H1 (cell line): ENCODE data around the gene RPTOR. TPM values are rescaled to one million over a fixed set of nuclear protein-coding genes. Genes with fewer than 3 reads are reported as not detected.

ENCODE experiments used
- CTCF ChIA-PET: fragments of 300-600 bp; sonication (Branson Sonifier 250); formaldehyde crosslinking; loops from one replicate; lab custom pipeline; 2021; ENCODE audit not compliant: partially characterized antibody; lab: Charles Lee
- POLR2A ChIA-PET: fragments of 300-600 bp; sonication (Branson Sonifier 250); formaldehyde crosslinking; loops from one replicate; lab custom pipeline; 2021; ENCODE audit warnings: inconsistent platforms; ENCODE audit not compliant: partially characterized antibody; lab: Charles Lee
- DNase-seq, 2 experiments: peaks; one replicate each; pipeline versions ENCODE4 v3.0.0 to v3.0.0-alpha.2; 2010 to 2022; ENCODE audit warnings: low spot score in 2 of 2, low read depth in 1 of 2, mixed read lengths in 1 of 2
- FAIRE-seq: peaks from 2 replicates; lab custom pipeline; 2011; peaks lifted over from hg19 to GRCh38; lab: Jason Lieb, UNC
- H2AFZ ChIP-seq: 2 replicates; pipeline ENCODE4 v1.8.1; 2012; ENCODE audit warnings: low read length, inconsistent platforms
- H2AK5ac ChIP-seq: 2 replicates; pipeline ENCODE4 v1.6.1; 2013; ENCODE audit warnings: low read depth, low read length
- H2BK120ac ChIP-seq: replicated peaks from 2 replicates; pipeline ENCODE3; 2013; ENCODE audit warnings: low read depth, low read length, inconsistent platforms
- H2BK12ac ChIP-seq: 2 replicates; pipeline ENCODE4 v1.6.1; 2013; ENCODE audit warnings: low read depth, low read length
- H2BK15ac ChIP-seq: 2 replicates; pipeline ENCODE4 v1.6.1; 2013; ENCODE audit warnings: low read length
- H2BK20ac ChIP-seq: 2 replicates; pipeline ENCODE4 v1.6.1; 2013; ENCODE audit warnings: low read length
- H2BK5ac ChIP-seq: 2 replicates; pipeline ENCODE4 v1.6.1; 2013; ENCODE audit warnings: low read depth, low read length
- H3K14ac ChIP-seq: 2 replicates; pipeline ENCODE4 v1.6.1; 2013; ENCODE audit warnings: inconsistent platforms; ENCODE audit not compliant: insufficient read length
- H3K18ac ChIP-seq: 2 replicates; pipeline ENCODE4 v1.6.1; 2013; ENCODE audit warnings: low read length; ENCODE audit errors: extremely low read depth
- H3K23ac ChIP-seq: 2 replicates; pipeline ENCODE4 v1.6.1; 2013; ENCODE audit warnings: inconsistent platforms; ENCODE audit not compliant: insufficient read length
- H3K23me2 ChIP-seq: 2 replicates; pipeline ENCODE4 v1.6.1; 2013; ENCODE audit warnings: low read depth, low read length
- H3K27ac ChIP-seq: 2 replicates; pipeline ENCODE4 v1.6.1; 2011; ENCODE audit warnings: low read depth, low read length, inconsistent platforms
- H3K27me3 ChIP-seq, 4 experiments: replicated peaks in 1 of 4; 1 replicate in 1 of 4; 2 replicates in 3 of 4; pipeline versions ENCODE4 v1.6.1 to v1.8.1; 2011 to 2013; ENCODE audit warnings: low read length in 3 of 4, mild to moderate bottlenecking in 3 of 4, inconsistent platforms in 2 of 4, mixed read lengths in 2 of 4, moderate library complexity in 1 of 4; ENCODE audit not compliant: control insufficient read depth in 3 of 4, insufficient read depth in 3 of 4; ENCODE audit errors: extremely low read depth in 1 of 4
- H3K36me3 ChIP-seq, 4 experiments: 2 replicates each; pipeline versions ENCODE4 v1.6.1 to v1.8.1; 2011 to 2013; ENCODE audit warnings: mild to moderate bottlenecking in 4 of 4, low read length in 3 of 4, moderate library complexity in 2 of 4, control low read depth in 1 of 4, inconsistent platforms in 1 of 4; ENCODE audit not compliant: insufficient read depth in 4 of 4, control insufficient read depth in 2 of 4
- H3K4ac ChIP-seq: replicated peaks from 2 replicates; pipeline ENCODE3; 2013; ENCODE audit warnings: low read length, low read depth, mixed read lengths, inconsistent platforms; ENCODE audit not compliant: insufficient read length
- H3K4me1 ChIP-seq, 4 experiments: replicated peaks in 1 of 4; 1 replicate in 1 of 4; 2 replicates in 3 of 4; pipeline versions ENCODE4 v1.6.1 to v1.8.1; 2011 to 2013; ENCODE audit warnings: low read length in 3 of 4, inconsistent platforms in 2 of 4, mixed read lengths in 1 of 4; ENCODE audit not compliant: insufficient read depth in 4 of 4, control insufficient read depth in 3 of 4
- H3K4me2 ChIP-seq, 2 experiments: 2 replicates each; pipeline versions ENCODE4 v1.6.1 to v1.8.1; 2011 to 2013; ENCODE audit warnings: low read depth in 2 of 2, low read length in 2 of 2, control low read depth in 1 of 2, inconsistent platforms in 1 of 2, mild to moderate bottlenecking in 1 of 2; ENCODE audit not compliant: insufficient read depth in 1 of 2
- H3K4me3 ChIP-seq, 4 experiments: fragments of 200-600, 300-600 bp in 1 of 4; sonication (generic), shearing (Covaris generic), sonication (Bioruptor Twin) in 1 of 4; 2 replicates each; pipeline versions ENCODE4 v1.5.1 to v1.8.1; 2011 to 2016; ENCODE audit warnings: low read length in 4 of 4, low read depth in 3 of 4, control low read depth in 2 of 4, inconsistent platforms in 2 of 4, mild to moderate bottlenecking in 2 of 4, mixed read lengths in 1 of 4, moderate library complexity in 1 of 4; ENCODE audit not compliant: insufficient read depth in 2 of 4; ENCODE audit errors: extremely low read depth in 1 of 4
- H3K56ac ChIP-seq: replicated peaks from 2 replicates; pipeline ENCODE3; 2013; ENCODE audit warnings: low read depth, mild to moderate bottlenecking, mixed read lengths, low read length, inconsistent platforms; ENCODE audit not compliant: insufficient read length
- H3K79me1 ChIP-seq: 2 replicates; pipeline ENCODE4 v1.6.1; 2013; ENCODE audit warnings: low read depth, low read length, control low read depth
- H3K79me2 ChIP-seq, 2 experiments: 2 replicates each; pipeline versions ENCODE4 v1.6.1 to v1.8.1; 2012 to 2013; ENCODE audit warnings: low read length in 2 of 2, mild to moderate bottlenecking in 2 of 2, inconsistent platforms in 1 of 2; ENCODE audit not compliant: insufficient read depth in 2 of 2, control insufficient read depth in 1 of 2
- H3K9ac ChIP-seq, 4 experiments: replicated peaks in 1 of 4; 1 replicate in 1 of 4; 2 replicates in 3 of 4; pipeline versions ENCODE4 v1.6.1 to v1.8.1; 2011 to 2013; ENCODE audit warnings: low read depth in 3 of 4, low read length in 3 of 4, control low read depth in 2 of 4, mild to moderate bottlenecking in 2 of 4, moderate library complexity in 2 of 4, inconsistent platforms in 1 of 4; ENCODE audit errors: extremely low read depth in 1 of 4
- H3K9me3 ChIP-seq, 2 experiments: 2 replicates each; pipeline versions ENCODE4 v1.6.1 to v1.8.1; 2012 to 2013; ENCODE audit warnings: mild to moderate bottlenecking in 2 of 2, moderate library complexity in 2 of 2, control low read depth in 1 of 2, inconsistent platforms in 1 of 2, low read depth in 1 of 2, low read length in 1 of 2, mixed read lengths in 1 of 2; ENCODE audit not compliant: insufficient read depth in 2 of 2
- H4K20me1 ChIP-seq, 2 experiments: replicated peaks in 1 of 2; 2 replicates each; pipeline versions ENCODE3 to v1.8.1; 2011 to 2013; ENCODE audit warnings: inconsistent platforms in 2 of 2, low read length in 2 of 2, mild to moderate bottlenecking in 1 of 2; ENCODE audit not compliant: insufficient read depth in 2 of 2, control insufficient read depth in 1 of 2
- H4K5ac ChIP-seq: 2 replicates; pipeline ENCODE4 v1.6.1; 2013; ENCODE audit warnings: low read length, low read depth, mixed read lengths, inconsistent platforms; ENCODE audit not compliant: insufficient read length
- H4K8ac ChIP-seq: 2 replicates; pipeline ENCODE4 v1.8.0; 2013; ENCODE audit warnings: mild to moderate bottlenecking, moderate library complexity, low read length, inconsistent platforms; ENCODE audit not compliant: insufficient read depth; ENCODE audit errors: extremely low read depth
- H4K91ac ChIP-seq: replicated peaks from 2 replicates; pipeline ENCODE3; 2013; ENCODE audit warnings: low read length, mixed read lengths, inconsistent platforms; ENCODE audit not compliant: insufficient read length
- BCL11A ChIP-seq, 2 experiments: IDR thresholded peaks; one replicate each; pipeline ENCODE4 v1.6.1; 2011; ENCODE audit warnings: low read depth in 2 of 2, low read length in 2 of 2, mild to moderate bottlenecking in 2 of 2
- CREB1 ChIP-seq: IDR thresholded peaks from 2 replicates; pipeline ENCODE4 v1.6.1; 2012; ENCODE audit warnings: inconsistent platforms
- CTBP2 ChIP-seq: IDR thresholded peaks from 2 replicates; pipeline ENCODE4 v1.7.0; 2011; ENCODE audit warnings: borderline replicate concordance, mild to moderate bottlenecking, moderate library complexity, mixed read lengths, low read length; ENCODE audit not compliant: insufficient read depth, insufficient read length
- JUN ChIP-seq: IDR thresholded peaks from 2 replicates; pipeline ENCODE4 v1.6.1; 2011; ENCODE audit warnings: low read depth, mild to moderate bottlenecking, improper control_type of control experiment, low read length
- KDM4A ChIP-seq: IDR thresholded peaks from one replicate; pipeline ENCODE4 v1.7.1; 2012; ENCODE audit warnings: low read depth, mild to moderate bottlenecking, moderate library complexity, low read length, inconsistent platforms; ENCODE audit not compliant: severe bottlenecking
- NRF1 ChIP-seq: IDR thresholded peaks from 2 replicates; pipeline ENCODE4 v1.6.1; 2011; ENCODE audit warnings: mild to moderate bottlenecking, low read depth, low read length, improper control_type of control experiment
- POLR2AphosphoS5 ChIP-seq: IDR thresholded peaks from 2 replicates; pipeline ENCODE4 v1.6.1; 2011; ENCODE audit warnings: low read depth, low read length
- RAD21 ChIP-seq, 2 experiments: IDR thresholded peaks in 1 of 2; conservative IDR thresholded peaks in 1 of 2; 2 replicates each; pipeline ENCODE4 v1.6.1; 2011; ENCODE audit warnings: low read depth in 2 of 2, low read length in 2 of 2, improper control_type of control experiment in 1 of 2, inconsistent platforms in 1 of 2, mild to moderate bottlenecking in 1 of 2, moderate library complexity in 1 of 2
- RBBP5 ChIP-seq: IDR thresholded peaks from 2 replicates; pipeline ENCODE4 v1.7.1; 2012; ENCODE audit warnings: low read depth, mild to moderate bottlenecking, inconsistent platforms, low read length, moderate library complexity, borderline replicate concordance
- RFX5 ChIP-seq: IDR thresholded peaks from 2 replicates; pipeline ENCODE4 v1.6.1; 2011; ENCODE audit warnings: low read depth, low read length, improper control_type of control experiment, borderline replicate concordance
- SP1 ChIP-seq: IDR thresholded peaks from 2 replicates; pipeline ENCODE4 v1.6.1; 2011; ENCODE audit warnings: low read depth, low read length
- SRF ChIP-seq: IDR thresholded peaks from 2 replicates; pipeline ENCODE4 v1.6.1; 2011; ENCODE audit warnings: mild to moderate bottlenecking, low read depth, low read length, moderate library complexity
- TBP ChIP-seq: IDR thresholded peaks from 2 replicates; pipeline ENCODE4 v1.6.1; 2011; ENCODE audit warnings: low read depth, low read length, improper control_type of control experiment
- WGBS, 2 experiments: shearing (Covaris generic) in 1 of 2; methylation state at CpG; one replicate each; pipeline versions ENCODE4 v1.1.6 to v1.1.7; 2013 to 2015; ENCODE audit warnings: low lambda C conversion rate in 2 of 2, mixed read lengths in 2 of 2, inconsistent platforms in 1 of 2, low coverage in 1 of 2, missing lambda C conversion rate in 1 of 2; ENCODE audit not compliant: insufficient replicate concordance in 2 of 2, insufficient coverage in 1 of 2, insufficient read length in 1 of 2; ENCODE audit errors: extremely low coverage in 1 of 2, missing lambda C conversion rate in 1 of 2; 5-methylcytosine and 5-hydroxymethylcytosine counted together
- polyA plus RNA-seq, 7 experiments: library from polyadenylated mRNA; depleted of rRNA in 3 of 7; stranded (reverse) in 5 of 7; unstranded in 2 of 7; fragments of >200 nt in 5 of 7; fragments of 200-250 nt in 2 of 7; gene quantifications; 1 replicate in 5 of 7; 2 replicates in 1 of 7; 4 replicates in 1 of 7; pipeline versions ENCODE4 v1.2.1 to v1.2.3, GENCODE V29; 2011 to 2013; ENCODE audit warnings: missing spikeins in 2 of 7, mixed read lengths in 2 of 7
- total RNA-seq: library from RNA; stranded (reverse); fragmentation: NEBNext Ultra II Directional; extraction: Animal tissue kit (Norgen Biotek cat#: 25700); gene quantifications from 2 replicates; pipeline ENCODE4 v1.2.1, GENCODE V29; 2021
- TF ChIP-seq, protein P1 (sequence below): IDR thresholded peaks from 2 replicates; pipeline ENCODE4 v1.6.1; 2011; ENCODE audit warnings: low read depth, mild to moderate bottlenecking, low read length; ENCODE audit not compliant: insufficient read depth

The RPTOR gene
- total and polyA plus RNA-seq, 2 of the 8 experiments (the other 6 are each of a cell fraction or from before 2014, with no cell fraction given) = 6.9 to 28.7 TPM

DNA sequence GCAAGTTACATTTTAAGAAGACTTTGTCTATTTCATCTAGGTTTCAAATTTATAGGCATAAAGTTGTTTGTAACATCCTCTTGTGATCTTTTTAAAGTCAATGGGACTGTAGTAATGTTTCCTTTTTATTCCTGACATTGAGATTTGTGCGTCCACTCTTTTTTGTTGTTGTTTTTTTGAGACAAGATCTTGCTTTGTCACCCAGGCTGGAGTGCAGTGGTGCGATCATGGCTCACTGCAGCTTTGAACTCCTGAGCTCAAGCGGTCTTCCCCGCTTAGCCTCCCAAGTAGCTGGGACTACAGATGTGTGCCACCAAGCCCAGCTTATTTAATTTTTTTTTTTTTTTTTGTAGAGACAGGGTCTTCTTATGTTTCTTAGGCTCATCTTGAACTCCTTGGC is 29.9 kb downstream of the RPTOR start:
- Histone ChIP-seq H3K27ac (no peak overlapping the region), H2BK120ac (no peak overlapping the region), H3K4me1 (no peaks in the 10 kb centered on the region; a peak in 1 of 7 replicates), H3K4me3 (no peak overlapping the region), H2BK15ac (no peak overlapping the region), H3K79me1 (peaks cover 10% of the 10 kb centered on the region), H3K4me2 (no peak overlapping the region), H2AK5ac (no peak overlapping the region), H2BK5ac (no peak overlapping the region), H4K8ac (no peak overlapping the region), H3K56ac (no peak overlapping the region), H2BK20ac (no peak overlapping the region), H3K23ac (no peak overlapping the region), H3K79me2 (peaks cover 0 to 29% of the 10 kb centered on the region in 2 experiments; a peak in 2 of 4 replicates), H3K14ac (no peak overlapping the region), H3K4ac (no peak overlapping the region), H3K27me3 (no peaks in the 10 kb centered on the region; a peak in 1 of 7 replicates), H3K18ac (no peak overlapping the region), H2BK12ac (no peak overlapping the region), H3K36me3 (no peaks in the 10 kb centered on the region), H4K5ac (no peak overlapping the region), H2AFZ (no peak overlapping the region), H3K9me3 (no peaks in the 10 kb centered on the region), H4K91ac (no peak overlapping the region), H4K20me1 (peaks cover 10 to 21% of the 10 kb centered on the region in 2 experiments), H3K9ac (no peak overlapping the region), H3K23me2 (no peaks in the 10 kb centered on the region)
- ChIA-PET POLR2A (no interaction called here), CTCF (interaction anchor here (0.6 to 4.0 kb wide), 10 partner anchors 9 to 363 kb away, joined by 3 to 27 read pairs (median 3); no protein-coding TSS in a partner anchor)
- 90% methylated on average over 1 of the region's 4 CpGs; no CpG with 5 or more reads in 1 of the 2 experiments for whole genome bisulfite sequencing, 2 experiments
- no peak for DNase-seq
- FAIRE-seq = no peak
- TF ChIP-seq RAD21 (IDR thresholded peaks at IDR 0.05 in 1 of 2, conservative IDR thresholded peaks at IDR 0.05 in 1 of 2; ENCODE audit: low read depth in 2 of 2, low read length in 2 of 2) (no peak), JUN (no peak), RBBP5 (no peak), RFX5 (no peak), BCL11A (IDR thresholded peaks at IDR 0.05; ENCODE audit: low read depth in 2 of 2, low read length in 2 of 2) (no peak), SRF (no peak), CTBP2 (no peak), KDM4A (no peak), SP1 (no peak), POLR2AphosphoS5 (no peak), CREB1 (no peak), NRF1 (no peak), TBP (no peak)
- TF ChIP-seq, protein P1, sequence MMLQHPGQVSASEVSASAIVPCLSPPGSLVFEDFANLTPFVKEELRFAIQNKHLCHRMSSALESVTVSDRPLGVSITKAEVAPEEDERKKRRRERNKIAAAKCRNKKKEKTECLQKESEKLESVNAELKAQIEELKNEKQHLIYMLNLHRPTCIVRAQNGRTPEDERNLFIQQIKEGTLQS = no peak
